Hepatocyte (in vitro differentiated cells): ENCODE measurements around the gene TUBE1.

ENCODE experiments used
- CTCF ChIP-seq: fragments of 200-600 bp; sonication (generic); IDR thresholded peaks from 2 replicates; pipeline ENCODE4 v1.5.1; 2016; ENCODE audit warnings: antibody characterized with exemption, mild to moderate bottlenecking; ENCODE audit not compliant: poor library complexity
- EZH2 ChIP-seq: fragments of 200-600 bp; sonication (generic); IDR thresholded peaks from 2 replicates; pipeline ENCODE4 v1.6.1; 2016; ENCODE audit warnings: antibody characterized with exemption, mild to moderate bottlenecking, borderline replicate concordance
- EZH2phosphoT487 ChIP-seq: fragments of 200-600 bp; sonication (generic); IDR thresholded peaks from one replicate; pipeline ENCODE4 v1.6.1; 2018; ENCODE audit warnings: antibody characterized with exemption, mild to moderate bottlenecking, low read depth, moderate library complexity; ENCODE audit not compliant: unreplicated experiment, severe bottlenecking

DNA sequence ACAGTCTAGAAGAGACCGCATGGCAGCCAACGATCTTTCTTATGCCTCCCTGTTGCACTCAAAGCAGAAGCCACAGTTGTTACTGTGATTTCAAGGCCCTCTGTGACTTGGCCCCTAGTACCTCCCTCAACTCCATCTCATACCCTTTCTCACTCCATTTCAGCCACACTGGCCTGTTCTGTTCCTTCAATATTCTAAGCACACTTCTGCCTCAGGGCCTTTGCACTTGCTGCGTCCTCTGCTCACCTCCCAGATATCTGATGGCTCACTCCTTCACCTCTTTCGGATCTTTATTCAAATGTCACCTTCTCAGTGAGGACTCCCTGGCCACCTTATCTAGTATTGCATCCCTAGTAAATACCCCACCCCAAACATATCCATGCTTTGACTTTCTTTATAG is 62.8 kb downstream of the TUBE1 start:
- TF ChIP-seq CTCF (no peak), EZH2 (no peak), EZH2phosphoT487 (no peak)
